ENCODE results near the gene SIRPD.

Gene SIRPD

GRCh38 chr20:1494436-1494835 is 63.1 kb downstream of the SIRPD start:
- no peak for DNase-seq (ENCODE audit: low read depth in 2 of 2)

GRCh38 chr20:1493536-1493935 is 64.0 kb downstream of the SIRPD start:
- DNase-seq (ENCODE audit: low read depth in 2 of 2) = no peak

GRCh38 chr20:1491860-1492642 is 65.5 kb downstream of the SIRPD start:
- DNase-seq (ENCODE audit: low read depth in 2 of 2) = no peak

- DNase-seq (ENCODE audit: low read depth in 2 of 2) = no peak
Measured at GRCh38 chr20:1491281-1491840, 66.1 kb downstream of the SIRPD start, which contains the start of gene SIRPB2. SIRPB2 (minus strand) TSS chr20:1491420; CDS start chr20:1491359, 61 bp downstream.

GRCh38 chr20:1490643-1491195 is 66.8 kb downstream of the SIRPD start:
- no peak for DNase-seq (ENCODE audit: low read depth in 2 of 2)

- DNase-seq (ENCODE audit: low read depth in 2 of 2) = no peak
Measured at GRCh38 chr20:1489764-1490436, 67.6 kb downstream of the SIRPD start.

- no peak for DNase-seq (ENCODE audit: low read depth in 2 of 2)
Measured at GRCh38 chr20:1489325-1489724, 68.2 kb downstream of the SIRPD start.

GRCh38 chr20:1486566-1486965 is 70.9 kb downstream of the SIRPD start:
- DNase-seq (ENCODE audit: low read depth in 2 of 2) = no peak

GRCh38 chr20:1484438-1485116 is 72.9 kb downstream of the SIRPD start:
- no peak for DNase-seq (ENCODE audit: low read depth in 2 of 2)

Measured in stimulated activated CD8-positive, alpha-beta memory T cell treated with anti-CD3 and anti-CD28 coated beads, Interleukin-15, amount 100 ng/mL, for 48 hours (primary cell).